Activated CD8-positive, alpha-beta memory T cell treated with anti-CD3 and anti-CD28 coated beads for 24 hours (primary cell): Measurements from ENCODE around the gene THBS3.
"Not testable (repeated sequence)": the region's sequence is repeated elsewhere in the genome, so short reads cannot be mapped to it uniquely, and the experiment has no call there.

ENCODE experiments used
- DNase-seq: peaks from one replicate; pipeline ENCODE4 v3.0.0-alpha.2; 2020

The THBS3 gene

GRCh38 chr1:155172732-155173477 is 34.8 kb downstream of the THBS3 start, which contains the start of gene KRTCAP2:
KRTCAP2 (minus strand) TSS chr1:155173304; CDS start chr1:155173224, 80 bp downstream.
- DNase-seq = peak; percentile 97

DNA sequence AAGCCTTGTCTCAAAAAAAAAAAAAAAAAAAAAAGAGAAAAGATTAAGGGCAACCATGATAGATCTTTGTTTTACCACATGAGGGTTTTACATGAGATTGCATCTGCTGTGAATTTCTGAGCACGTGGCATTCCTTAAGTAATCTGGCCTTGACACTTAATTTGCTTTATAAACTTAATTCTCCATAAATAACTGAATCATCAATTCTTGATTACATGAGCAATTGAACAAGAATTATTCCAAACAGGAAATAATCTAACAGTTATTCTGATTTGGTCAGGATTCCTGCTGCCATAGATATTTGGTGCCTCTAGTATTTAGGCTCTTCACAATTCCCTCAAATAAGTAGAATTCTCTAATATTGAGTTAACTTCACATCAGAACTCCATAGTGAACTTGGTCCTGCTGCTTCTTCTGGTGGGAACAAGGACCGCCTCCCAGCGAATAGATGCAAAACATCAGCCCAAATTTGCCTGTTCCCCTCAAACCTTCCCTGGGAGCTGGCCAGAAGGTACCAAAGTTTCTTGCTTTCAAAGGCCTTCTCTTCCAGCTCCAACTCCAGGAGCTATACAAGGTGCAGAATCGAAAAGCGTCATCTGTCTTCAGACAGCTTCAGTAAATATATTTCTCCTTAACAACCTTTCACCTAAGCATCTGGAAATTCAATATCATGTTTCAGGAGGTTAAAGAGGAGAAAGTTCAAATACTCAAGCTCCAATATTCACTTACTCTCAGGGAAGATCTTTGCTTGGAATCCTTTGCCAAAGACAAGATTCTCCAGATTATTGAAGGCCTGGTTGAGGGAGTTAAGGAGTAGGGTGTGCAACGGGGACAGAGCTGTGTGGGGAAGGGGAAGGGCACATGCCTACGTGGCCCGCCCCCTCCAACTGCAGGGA is 35.6 kb downstream of the THBS3 start:
- peak; percentile 19 for DNase-seq

DNA sequence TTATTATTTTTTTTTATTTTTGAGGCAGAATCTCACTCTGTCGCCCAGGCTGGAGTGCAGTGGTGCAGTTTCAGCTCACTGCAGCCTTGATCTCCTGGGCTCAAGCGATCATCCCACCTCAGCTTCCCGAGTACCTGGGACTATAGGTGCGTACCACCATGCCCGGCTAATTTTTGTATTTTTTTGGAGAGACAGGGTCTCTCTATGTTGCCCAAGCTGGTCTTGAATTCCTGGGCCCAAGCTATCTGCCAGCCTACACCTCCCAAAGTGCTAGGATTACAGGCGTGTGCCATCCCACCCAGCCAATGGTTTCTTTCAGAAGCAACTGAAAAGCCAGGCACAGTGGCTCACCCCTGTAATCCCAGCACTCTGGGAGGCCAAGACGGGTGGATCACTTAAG is 36.9 kb downstream of the THBS3 start:
- DNase-seq = peak; percentile 32

DNA sequence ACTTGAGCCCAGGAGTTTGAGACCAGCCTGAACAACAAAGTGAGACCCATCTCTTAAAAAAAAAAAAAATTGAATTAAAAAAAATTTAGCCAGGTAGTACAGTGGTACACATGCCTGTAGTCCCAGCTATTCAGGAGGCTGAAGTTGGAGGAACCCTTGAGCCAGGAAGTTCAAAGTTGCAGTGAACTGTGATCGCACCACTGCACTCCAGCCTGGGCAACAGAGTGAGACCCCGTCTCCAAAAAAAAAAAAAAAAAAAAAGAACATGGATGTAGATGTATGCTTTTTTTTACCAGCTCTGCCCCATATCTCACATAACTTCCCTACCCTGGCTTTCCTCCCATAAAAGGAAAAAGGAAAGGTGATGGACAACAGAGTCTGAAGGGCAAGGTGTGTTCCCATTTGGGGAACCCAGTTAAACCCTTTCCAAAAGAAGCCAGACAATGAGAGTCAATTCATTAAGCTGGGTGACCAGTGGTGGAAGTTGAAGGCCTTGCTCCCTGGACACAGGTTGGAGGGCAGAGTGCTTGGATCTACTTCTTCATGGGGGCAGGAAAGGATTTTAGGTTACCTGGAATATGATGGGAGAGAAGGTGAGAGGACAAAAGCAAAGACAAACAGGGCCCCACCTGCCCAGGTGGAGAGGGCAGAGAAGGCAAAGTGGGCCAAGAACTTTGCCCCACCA is 37.5 kb downstream of the THBS3 start:
- peak; percentile 9 for DNase-seq

- DNase-seq = no peak
These were observed 38.2 kb downstream of the THBS3 start for GRCh38 chr1:155169541-155169940.

DNA sequence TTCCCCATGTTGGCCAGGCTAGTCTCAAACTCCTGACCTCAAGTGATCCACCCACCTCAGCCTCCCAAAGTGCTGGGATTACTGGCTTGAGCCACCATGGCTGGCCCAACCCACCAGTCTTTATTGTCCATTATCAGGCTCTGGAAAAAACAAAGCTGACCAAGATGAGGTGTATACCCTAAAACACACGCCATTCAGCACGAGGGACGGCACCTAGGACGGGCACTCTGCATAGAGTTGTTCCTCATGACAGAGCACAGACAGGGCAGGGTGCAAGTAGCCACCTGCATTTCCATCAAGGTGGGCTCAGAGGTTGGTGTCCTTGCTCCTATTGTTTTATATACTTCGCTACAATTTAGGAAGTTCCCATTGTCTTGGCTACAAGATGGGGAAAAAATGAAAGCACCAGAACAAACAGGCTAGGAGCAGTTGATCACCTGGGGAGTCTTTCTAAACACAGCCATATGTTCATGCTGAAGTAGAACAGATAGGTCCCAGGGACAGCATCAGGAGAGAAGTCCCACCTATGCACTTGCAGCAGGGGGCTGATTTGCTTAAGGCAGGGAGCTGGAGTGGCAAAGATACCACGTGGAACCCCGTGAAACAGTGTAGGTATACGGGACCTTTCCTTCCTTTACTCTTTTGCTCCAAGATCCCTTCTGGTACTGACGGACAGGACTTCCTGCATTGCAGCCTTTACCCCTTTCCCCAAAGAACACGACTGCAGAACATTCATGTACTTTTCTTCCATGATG is 39.1 kb downstream of the THBS3 start:
- peak; percentile 49 for DNase-seq

DNA sequence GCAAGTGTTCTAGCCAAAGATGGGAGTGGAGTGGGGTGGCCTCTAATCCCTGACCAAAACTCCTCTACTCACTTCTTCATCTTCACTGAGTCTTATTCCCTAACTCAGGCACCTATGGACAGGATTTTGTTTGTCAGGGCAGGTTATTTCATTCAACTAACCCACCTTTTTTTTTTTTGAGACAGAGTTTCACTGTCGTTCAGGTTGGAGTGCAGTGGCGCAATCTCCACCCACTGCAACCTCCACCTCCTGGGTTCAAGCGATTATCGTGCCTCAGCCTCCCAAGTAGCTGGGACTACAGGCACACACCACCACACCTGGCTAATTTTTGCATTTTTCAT is 39.6 kb downstream of the THBS3 start:
- not testable (repeated sequence) for DNase-seq

- DNase-seq = peak; percentile 94
These were observed 40.3 kb downstream of the THBS3 start for GRCh38 chr1:155167166-155168104.

- DNase-seq = peak; percentile 49
These were observed 41.1 kb downstream of the THBS3 start for GRCh38 chr1:155166471-155167165.

- DNase-seq = peak; percentile 47
These were observed 41.6 kb downstream of the THBS3 start for GRCh38 chr1:155166051-155166470.

DNA sequence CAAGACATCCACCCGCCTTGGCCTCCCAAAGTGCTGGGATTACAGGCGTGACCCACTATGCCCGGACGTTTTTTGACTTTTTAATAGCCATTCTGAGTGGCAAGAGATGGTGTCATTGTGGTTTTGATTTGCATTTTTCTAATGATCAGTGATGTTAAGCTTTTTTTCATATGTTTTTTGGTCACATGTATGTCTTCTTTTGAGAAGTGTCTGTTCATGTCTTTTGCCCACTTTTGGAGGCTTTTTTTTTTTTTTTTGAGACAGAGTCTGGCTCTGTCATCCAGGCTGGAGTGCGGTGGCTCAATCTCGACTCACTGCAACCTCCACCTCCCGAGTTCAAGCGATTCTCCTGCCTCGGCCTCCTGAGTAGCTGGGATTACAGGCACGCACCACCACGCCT is 43.1 kb downstream of the THBS3 start:
- DNase-seq = not testable (repeated sequence)

GRCh38 chr1:155163785-155164184 is 43.9 kb downstream of the THBS3 start:
- DNase-seq = not testable (repeated sequence)

DNA sequence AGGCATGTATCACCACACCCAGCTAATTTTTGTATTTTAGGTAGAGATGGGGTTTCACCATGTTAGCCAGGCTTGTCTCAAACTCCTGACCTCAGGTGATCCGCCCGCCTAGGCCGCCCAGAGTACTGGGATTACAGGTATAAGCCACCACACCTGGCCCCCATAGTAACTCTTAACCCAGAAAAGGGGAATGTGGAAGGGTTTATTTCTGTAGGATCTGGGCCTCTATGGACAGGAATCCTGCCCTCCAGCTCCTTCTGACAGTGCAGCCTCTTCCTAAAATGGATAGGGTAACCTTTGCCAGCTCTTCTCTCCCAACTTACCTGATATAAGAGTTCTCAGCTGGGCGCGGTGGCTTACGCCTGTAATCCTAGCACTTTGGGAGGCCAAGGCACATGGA is 45.1 kb downstream of the THBS3 start:
- DNase-seq = not testable (repeated sequence)

DNA sequence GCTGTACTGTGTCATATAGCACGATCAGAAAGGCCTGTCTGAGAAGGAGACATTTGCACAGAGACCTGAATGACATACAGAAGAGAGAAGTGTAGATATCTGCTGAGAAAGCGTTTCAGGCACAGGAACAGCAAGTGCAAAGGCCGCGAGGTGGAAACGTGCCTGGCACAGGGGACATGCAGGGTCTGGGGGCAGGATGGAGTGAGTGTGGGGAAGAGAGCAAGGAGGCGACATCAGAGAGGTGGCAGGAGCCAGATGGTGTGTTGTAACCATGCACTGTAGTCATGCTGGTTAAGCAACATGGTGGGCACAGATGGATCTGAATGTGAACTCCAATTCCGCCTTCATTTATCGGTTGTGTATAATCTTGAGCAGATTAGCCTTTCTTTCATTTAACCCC is 47.6 kb downstream of the THBS3 start:
- no peak for DNase-seq

- DNase-seq = no peak
These were observed 48.7 kb downstream of the THBS3 start for GRCh38 chr1:155158991-155159390.

DNA sequence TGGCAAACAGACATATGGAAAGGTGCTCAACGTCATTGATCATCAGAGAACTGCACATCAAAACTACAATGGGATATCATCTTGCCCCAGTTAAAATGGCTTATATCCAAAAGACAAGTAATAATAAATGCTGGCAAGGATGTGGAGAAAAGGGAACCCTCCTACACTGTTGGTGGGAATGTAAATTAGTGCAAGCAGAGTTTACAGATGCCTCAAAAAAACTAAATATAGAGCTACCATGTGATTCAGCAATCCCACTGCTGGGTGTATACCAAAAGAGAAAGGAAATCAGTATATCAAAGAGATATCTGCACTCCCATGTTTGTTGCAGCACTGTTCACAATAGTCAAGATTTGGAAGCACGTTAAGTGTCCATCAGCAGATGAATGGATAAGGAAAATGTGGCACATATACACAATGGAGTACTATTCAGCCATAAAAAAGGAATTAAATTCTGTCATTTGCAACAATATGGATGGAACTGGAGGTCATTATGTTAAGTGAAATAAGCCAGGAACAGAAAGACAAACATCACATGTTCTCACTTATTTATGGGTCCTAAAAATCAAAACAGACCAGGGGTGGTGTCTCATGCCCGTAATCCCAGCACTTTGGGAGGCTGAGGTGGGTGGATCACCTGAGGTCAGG is 51.6 kb downstream of the THBS3 start:
- not testable (repeated sequence) for DNase-seq
